DOHH2 (cell line): ENCODE measurements around the gene LOXHD1.

ENCODE experiments used
- CTCF ChIP-seq: fragments of 200-600 bp; sonication (generic); IDR thresholded peaks from one replicate; pipeline ENCODE4 v1.5.1; 2014; ENCODE audit warnings: antibody characterized with exemption, mild to moderate bottlenecking, low read depth, low read length; ENCODE audit not compliant: poor library complexity, severe bottlenecking
- EZH2phosphoT487 ChIP-seq: fragments of 200-600 bp; sonication (generic); IDR thresholded peaks from 2 replicates; pipeline ENCODE4 v1.6.1; 2017; ENCODE audit warnings: borderline replicate concordance, mild to moderate bottlenecking, antibody characterized with exemption, low read length, moderate library complexity, mixed read lengths

- TF ChIP-seq CTCF (no peak), EZH2phosphoT487 (no peak)
Measured at GRCh38 chr18:46445522-46446313, 211.3 kb downstream of the LOXHD1 start.
